Renal cortical epithelial cell (primary cell): Measurements from ENCODE around the gene SBNO2. TPM values are rescaled to one million over a fixed set of nuclear protein-coding genes. Genes with fewer than 3 reads are reported as not detected.
"Not testable (repeated sequence)": the region's sequence is repeated elsewhere in the genome, so short reads cannot be mapped to it uniquely, and the experiment has no call there.

Experiments used
- DNase-seq: peaks from one replicate; pipeline ENCODE4 v3.0.0-alpha.2; 2011; ENCODE audit warnings: low read depth
- total RNA-seq: library from RNA; depleted of rRNA; stranded (reverse); fragments of >200 nt; gene quantifications from 2 replicates; pipeline ENCODE4 v1.2.3, GENCODE V29; 2014

SBNO2 gene
- total RNA-seq, 1 donor from 2014 or later = 113 TPM

DNA sequence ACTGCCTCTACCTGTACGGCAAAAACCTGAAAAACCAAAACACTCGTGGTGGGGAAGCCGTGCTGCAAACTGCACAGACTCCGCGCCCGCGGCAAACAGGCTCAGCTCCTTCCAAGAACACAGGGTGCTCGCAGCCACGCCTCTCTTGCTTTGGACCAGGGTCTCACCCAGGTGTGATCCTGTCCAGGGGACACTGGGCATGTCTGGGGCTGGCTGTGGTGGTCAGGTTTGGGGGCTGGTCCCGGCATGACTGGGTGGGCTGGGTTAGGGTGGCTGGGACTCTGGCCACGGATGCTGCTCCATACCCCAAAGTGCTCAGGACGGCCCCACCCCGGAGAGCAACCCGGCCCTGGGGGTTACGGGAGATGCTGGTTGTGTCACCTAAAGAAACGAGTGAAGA lies 56.4 kb downstream of the SBNO2 start:
- DNase-seq = no peak

DNA sequence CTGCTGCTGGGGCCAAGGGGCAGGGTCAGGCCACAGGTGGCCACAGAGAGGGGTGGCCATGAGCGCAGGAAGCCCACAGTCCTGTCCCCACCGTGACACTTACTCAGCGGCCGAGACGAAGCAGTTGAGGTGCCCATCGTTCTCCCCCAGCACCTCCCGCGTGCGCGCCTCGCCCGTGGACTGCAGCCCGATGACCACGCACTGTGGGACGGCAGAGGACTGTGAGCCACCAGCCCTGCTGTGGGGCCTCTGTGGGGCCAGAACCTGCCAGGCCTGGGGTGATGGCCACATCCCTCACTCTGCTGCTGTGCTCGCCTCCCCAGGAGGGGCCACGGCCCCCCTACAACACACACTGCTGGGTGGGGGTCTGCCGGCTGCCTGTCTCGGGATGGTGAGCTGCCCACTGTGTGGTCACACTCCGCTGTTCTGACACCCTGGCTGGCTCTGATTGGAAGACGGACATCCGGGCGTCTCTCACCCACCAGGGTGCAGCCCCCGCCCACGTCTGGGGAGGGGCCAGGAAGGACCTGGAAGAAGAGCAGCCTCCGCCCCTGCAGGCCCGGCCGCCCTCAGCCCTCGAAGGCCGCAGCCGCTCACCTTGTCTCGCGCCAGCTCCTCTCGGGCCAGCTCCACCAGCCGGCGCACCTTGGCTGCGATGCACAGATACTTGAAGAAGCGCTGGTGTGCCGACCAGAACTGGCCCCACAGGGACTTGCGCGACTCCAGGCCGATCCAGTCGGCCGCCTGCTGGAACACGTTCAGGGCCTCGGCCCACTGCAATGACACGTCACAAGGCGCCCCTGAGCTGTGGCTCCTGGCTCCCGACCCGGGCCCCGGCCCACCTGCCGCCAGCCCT lies 57.1 kb downstream of the SBNO2 start:
- DNase-seq = no peak

DNA sequence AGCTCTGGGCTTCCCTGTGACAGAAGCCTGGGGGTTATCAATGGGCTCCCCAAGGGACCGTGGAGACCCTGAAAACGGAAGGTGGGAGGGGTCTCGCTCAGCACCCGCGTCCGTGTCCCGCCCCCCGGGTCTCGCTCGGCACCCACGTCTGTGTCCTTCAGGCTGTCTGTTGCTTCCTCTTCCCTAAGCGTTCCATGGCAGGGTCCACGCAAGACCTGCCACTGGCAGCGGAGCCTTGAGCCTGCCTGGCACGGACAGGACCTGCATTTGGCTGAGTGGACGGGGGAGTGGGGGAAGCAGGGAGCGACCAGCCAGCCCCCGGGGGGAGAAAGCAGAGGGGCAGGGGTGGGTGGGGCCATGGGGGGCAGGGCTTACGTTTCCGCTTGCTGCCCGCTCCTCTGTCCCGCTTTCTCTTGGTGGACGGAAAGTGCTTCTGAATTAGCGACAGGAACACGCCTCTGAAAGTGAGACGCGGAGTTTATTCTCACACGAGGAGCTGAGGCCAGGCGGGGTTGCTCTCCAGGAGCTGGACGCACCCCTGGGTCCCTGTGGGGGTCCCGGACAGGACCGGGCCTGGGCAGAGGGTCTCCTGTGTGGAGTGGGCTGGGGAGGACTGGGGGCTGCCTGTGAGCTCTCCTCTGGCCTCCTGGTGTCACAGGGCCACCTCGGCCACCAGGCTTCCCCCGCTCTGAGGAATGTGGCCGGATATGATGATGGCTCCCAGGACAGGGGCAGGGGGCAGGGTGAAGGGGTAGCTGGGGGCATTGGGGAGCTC lies 58.2 kb downstream of the SBNO2 start:
- DNase-seq = no peak

DNA sequence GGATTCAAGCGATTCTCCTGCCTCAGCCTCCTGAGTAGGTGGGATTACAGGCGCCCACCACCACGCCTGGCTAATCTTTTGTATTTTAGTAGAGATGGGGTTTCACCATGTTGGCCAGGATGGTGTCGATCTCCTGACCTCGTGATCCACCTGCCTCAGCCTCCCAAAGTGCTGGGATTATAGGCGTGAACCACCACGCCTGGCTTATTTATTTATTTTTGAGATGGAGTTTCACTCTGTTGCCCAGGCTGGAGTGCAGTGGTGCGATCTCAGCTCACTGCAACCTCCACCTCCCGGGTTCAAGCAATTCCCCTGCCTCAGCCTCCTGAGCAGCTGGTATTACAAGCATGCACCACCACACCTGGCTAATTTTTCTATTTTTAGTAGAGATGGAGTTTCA lies 59.3 kb downstream of the SBNO2 start:
- not testable (repeated sequence) for DNase-seq

DNA sequence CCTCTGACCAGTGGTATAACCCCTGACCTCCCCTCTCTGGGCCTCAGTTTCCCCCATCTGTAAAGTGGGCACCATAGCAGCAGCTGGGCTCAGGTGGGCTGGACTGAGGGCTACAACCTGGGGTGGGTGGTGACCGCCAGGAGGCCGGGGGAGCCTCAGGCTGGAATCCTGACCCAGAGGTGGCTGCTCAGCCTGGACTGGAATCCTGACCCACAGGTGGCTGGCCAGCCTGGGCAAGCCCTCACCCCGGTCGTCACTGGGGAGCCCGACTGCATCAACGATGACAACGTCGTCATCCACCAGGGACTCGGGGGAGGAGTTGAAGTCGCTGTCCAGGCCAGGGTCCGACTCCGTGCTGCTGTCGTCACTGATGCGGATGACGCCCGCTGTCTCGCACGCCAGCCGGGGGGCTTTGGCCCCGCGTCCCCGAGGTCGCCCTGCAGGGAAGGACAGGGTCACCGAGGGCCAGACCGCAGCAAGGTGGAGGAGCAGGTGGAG lies 60.0 kb downstream of the SBNO2 start:
- no peak for DNase-seq

DNA sequence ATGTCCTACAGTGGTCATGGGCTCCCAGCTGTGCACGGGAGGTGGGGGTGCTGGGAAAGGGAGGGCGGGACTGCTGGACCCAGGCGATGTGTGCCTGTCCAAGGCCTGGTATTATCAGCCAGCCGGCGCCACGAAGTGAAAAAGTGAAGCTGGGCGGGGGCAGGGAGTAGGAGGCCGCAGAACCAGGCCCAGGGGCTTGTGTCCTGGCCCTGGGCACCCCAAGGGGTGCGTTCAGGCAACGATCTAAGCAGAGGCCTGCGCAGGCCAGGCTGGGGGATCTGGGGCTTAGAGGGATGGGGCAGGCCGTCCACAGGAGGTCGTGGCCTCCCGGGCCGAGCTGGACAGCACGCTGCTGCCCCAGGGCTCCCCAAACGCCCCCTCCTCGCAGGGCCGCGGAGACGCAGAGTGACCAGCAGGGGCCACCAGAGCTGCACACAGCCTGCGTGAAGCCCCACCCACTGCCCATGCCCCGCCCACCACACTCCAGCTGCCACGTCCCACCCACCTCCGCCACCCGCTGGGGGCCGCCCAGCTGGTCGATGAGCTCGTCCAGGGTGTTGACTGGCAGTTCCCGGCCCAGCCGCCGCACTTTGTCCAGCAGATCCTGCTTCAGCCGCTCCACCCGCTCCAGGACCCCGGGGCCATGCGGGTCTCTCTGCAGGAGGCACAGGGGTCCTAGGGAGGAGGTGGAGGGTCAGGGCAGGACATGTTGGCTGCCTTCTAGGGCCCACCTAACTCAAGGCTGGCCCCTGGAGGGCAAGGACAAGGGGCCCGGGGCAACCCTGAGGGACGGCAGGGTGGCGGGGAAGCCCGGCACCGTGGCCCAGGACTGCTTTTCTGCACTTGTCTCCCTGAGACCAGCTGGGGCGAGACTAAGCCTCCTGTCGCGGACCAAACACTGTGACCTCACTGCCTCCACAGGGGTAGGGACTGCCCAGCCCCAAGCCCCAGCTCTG lies 60.8 kb downstream of the SBNO2 start:
- DNase-seq = peak; percentile 64

DNA sequence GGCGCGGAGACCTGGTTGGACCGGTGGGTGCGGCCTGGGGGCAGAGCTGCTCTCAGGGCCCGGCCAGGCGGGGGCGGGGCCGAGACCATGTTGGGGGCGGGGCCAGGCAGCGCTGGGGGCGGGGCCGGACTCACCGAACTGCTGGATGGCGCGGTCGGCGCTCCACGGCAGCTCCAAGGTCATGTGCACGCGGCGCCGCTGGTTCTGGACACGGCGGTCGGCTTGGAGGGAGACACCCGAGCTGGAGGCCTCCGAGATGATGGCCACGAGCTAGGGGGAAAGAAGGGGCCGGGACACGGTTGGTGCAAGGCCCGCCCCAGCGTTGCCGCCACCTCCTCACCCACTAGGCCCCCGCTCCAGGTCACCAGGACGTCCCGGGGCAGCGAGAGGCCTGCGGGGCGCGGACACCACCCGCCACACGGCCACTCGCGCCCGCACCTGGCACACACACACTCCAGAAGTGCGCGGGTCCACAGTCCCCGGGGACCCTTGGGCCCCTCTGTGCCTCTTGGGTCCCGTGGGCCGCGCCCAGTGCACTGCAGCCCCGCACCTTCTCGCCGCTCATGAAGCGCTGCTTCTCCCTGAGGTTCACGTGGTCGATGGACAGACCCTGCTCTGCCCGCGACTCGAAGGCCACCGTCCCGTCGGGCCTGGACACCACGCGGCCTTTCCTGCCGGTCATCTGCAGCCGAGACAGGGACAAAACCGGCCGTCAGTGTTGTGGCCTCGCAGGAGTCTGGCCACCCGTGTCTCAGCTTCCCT lies 61.6 kb downstream of the SBNO2 start:
- no peak for DNase-seq

DNA sequence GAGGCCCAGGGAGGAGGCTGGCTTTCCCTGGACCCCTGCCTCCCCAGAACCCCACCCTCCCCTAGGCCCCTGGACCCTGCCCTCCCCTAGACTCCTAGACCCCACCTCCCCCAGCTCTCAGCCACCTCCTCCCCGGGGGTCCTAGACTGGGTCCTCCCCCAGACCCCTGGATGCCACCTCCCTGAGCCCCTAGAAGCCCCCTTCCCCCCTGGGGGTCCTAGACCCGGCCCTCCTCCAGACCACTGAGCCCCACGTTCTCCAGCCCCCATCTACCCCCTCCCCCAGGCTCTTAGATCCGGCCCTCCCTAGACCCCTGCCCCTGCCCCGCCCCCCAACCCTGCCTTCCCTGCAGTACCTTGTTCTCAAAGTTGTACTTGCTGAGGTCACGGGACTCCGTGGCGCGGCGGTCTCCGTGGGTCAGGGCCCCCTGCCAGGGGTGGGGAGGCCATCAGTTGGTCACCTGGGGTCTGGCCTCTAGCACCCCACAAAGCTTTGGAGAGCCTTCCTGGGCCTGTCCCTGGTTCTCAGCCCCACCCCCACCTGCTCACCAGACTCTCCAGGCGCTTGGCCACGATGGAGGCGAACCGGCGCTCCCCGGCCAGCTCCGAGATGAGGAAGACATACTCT lies 62.3 kb downstream of the SBNO2 start:
- DNase-seq = no peak

DNA sequence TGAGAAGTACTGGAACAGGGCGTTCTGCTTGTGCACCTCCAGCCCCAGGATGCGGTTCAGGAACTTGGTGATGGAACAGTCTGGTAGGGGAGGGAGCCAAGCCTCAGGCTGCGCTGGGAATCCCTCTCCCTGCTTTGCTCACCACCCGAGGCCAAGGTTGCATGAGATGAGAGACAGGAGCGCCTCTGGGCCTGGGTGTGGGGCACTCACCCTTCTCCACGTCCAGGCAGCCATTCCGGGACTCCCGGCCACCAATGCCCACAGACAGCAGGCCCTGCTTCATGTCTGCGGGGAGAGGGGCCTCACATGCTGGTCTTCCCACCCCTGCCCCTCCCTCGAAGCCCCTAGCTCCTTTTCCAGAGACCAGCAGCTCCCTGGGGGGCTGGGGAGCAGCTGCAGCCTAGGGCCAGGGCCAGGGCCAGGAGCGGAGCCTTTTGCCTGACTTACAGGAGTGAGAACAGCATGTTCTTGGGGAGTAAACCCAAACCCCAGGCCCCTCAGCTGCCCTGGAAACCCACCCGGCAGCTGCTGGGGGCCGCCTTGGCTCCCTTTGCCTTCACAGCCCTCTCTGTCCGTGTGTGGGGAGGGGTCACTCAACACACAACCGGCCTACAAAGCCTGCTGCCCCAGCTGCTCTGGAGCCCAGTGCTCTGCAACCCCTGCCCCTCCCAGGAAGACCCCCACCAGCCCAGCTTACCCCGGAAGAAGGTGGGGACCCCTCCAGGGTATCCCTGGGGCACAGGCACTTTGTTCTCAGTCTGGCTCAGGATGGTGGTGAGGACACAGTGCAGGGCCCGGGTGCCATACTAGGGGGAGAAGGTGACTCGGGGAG lies 63.0 kb downstream of the SBNO2 start:
- no peak for DNase-seq

DNA sequence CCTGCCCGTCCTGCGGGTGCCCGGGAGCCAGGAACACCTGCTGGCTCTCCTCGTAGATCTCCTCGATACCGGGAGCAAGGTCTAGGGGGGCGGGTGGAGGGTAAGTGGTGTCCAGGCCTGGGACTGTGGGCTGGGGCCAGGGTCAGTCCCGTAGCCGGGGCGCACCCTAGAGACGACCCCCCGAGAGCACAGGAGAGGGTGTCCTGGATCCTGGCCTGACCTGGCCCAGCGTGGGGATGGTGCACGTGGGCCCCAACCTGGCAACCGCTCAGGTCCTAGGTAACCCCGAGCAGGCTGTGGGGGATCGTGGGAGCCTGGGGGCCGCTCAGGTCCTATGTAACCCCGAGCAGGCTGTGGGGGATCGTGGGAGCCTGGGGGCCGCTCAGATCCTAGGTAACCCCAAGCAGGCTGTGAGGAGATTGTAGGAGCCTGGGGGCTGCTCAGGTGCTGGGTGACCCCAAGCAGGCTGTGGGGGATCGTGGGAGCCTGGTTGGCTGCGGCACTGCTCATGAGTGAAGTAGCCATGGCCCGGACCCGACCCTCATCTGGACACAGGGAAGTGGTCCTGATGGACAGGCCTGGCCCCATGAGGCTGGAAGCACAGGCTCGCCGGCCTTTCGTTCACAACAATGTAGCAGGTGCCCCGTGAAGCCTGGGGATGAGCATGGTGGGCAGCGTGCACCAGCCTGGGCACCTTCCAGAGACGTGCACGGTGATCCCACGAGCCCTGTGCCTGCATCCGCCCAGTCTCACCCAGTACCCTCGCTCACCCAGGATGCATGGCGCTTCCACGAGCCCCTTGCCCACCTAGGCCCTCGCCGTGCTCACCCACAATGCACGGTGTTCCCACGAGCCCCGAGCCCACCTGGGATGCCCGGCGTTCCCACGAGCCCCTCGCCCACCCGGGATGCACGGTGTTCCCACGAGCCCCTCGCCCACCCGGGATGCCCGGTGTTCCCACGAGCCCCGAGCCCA lies 64.1 kb downstream of the SBNO2 start:
- no peak for DNase-seq

DNA sequence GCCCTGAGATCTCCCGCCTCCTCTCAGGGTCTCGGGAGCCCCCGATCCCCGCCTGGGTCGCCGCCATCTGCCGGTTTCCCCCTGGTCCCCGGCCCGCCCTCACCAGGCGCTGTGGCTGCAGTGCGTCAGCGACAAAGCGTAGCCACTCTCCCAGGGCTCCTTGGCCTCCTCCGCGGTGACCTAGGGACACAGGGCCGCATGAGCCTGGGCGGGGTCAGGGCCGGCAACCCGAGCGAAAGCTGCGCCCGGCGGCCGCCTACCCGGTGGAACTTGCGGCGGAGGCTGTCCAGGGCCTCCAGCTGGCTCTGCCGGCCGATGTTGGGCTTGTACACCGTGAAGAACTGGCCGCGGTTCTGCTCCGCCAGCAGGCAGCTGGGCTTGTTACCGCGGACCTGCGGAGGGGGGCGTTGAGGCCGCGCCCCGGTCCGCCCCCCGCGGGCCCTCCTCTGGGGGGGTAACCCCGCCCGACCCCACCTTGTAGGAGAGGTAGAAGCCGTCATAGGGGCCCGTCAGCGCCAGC lies 65.0 kb downstream of the SBNO2 start:
- no peak for DNase-seq

DNA sequence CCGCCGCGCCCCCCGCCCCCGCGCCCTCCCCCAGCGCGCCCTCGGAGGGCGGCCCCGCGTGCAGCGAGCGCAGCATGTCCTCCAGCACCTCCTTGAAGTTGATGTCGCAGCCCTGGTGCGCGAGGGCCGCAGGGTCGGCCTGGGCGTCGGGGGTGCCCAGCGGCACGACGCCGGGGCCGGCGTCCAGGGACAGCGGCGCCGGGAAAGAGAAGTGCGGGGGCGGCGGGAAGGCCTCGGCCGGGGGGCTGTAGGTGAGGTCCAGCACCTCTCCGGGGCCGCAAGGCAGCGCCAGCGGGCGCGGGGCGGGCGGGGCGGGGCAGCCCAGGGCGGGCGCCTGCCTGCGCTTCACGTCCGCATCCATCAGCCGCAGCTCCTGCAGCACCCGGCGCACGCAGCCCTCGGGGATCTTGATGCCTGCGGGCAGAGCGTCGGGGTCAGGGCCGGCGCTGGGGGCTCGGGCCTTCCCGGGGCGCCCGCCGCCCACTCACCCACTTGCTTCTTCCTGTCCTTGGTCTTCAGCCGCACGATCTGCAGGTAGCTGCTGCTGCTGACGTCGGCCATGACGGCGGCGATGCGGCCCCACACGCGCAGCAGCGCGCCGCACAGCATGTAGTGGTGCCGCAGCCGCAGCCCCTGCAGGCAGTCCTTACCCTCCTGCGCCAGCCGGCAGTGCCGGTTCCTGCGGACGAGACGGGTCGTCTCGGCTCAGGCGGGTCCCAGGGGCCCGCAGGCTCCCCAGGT lies 65.6 kb downstream of the SBNO2 start:
- DNase-seq = no peak

DNA sequence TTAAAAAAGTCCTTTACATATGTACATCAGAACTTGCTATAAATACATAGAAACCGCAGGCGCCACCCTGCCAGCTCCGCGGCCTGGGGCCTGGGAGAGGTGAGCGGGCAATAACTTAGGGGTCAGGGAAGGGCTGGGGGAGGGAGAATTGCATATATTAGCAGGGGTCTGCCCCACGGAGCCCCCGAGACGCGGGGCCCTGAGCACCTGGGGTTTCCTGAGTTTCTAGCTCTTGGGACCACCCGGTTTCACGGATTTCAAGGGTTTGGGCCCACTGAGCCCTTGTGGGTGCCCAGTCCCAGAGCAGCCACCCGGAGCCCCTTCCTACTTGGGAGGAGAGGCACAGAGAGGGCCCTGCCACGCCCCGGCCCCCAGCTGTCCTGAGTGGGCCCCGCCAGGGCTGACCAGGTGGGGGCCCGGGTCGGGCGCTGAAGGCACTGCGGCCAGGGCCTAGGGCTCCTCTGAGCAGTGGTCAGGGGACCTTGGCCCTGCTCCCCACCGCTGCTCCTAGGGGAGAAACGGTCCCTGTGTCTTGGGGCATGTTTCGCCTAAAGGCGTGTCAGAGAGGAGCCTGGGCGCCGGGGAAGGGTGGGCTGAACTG lies 66.3 kb downstream of the SBNO2 start:
- DNase-seq = no peak

DNA sequence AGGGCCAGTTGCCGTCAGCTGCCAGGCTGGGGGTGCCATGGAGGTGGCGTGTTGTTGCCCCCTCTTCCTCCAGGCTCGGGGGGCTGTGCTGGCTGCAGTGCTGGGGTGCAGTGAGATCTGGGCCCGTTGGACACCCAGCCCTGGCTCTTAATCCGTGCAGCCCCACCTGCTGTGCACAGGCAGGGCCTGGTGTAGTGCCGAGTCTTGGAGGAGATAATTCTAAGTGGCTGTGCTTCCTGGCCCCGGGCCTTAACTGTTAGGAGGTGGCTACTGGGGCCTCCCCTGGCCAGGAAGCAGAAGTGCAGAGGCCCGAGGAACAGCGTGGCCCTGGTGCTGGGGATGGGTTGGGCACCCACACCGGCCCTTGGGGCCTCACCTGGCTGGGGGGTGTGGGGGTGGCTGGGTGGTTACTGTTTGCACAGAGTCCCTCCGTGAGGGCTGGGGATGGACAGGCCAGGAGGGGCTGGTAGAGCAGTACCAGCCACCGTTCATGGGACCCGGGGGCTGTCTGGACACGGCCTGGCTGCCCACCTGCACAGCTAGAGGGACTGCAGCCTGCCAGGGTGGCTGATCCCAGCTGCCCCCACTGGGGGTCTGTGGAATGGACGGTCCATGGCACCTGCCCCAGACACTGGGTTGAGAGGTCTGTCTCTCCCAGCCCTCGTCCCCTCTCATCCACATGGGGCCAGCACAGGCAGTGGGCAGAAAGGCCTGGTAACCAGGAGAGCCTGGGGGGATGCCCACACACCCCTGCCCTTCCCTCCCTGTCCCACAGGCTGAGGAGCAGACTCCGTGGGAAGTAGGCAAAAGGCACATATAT lies 67.0 kb downstream of the SBNO2 start:
- peak; percentile 38 for DNase-seq

DNA sequence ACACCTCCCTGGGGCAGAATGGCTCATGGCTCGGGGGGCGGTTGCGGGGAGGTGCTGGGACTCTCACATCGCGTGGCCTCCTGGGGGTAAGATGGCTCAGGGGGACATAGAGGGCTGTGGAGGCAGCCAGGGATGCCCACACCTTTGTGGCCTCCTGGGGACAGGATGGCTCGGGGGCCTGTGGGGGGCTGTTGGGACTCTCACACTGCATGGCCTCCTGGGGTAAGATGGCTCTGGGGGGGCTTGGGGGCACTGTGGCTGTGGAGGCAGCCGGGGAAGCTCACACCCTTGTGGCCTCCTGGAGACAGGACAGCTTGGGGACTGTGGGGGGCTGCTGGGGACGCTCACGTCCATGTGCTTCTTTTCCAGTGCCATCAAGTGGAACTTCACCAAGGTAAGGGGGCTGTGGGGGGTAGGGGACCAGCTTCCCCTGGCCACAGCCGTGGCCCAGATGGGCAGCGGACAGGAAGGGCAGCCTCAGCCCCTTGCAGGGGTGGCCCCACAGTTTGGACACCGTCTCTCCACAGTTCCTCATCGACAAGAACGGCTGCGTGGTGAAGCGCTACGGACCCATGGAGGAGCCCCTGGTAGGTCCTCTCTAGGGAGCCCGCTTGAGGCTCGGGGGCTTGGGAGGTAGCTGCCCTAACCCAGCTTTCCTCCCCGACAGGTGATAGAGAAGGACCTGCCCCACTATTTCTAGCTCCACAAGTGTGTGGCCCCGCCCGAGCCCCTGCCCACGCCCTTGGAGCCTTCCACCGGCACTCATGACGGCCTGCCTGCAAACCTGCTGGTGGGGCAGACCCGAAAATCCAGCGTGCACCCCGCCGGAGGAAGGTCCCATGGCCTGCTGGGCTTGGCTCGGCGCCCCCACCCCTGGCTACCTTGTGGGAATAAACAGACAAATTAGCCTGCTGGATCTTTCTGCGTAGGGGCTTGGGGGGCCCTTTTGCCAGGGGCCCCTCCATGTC lies 67.9 kb downstream of the SBNO2 start:
- no peak for DNase-seq
